ENCODE results near the gene CHRM3. TPM values are rescaled to one million over a fixed set of nuclear protein-coding genes. Genes with fewer than 3 reads are reported as not detected.

Gene CHRM3
- total RNA-seq, result not detected in 2 replicates

DNA sequence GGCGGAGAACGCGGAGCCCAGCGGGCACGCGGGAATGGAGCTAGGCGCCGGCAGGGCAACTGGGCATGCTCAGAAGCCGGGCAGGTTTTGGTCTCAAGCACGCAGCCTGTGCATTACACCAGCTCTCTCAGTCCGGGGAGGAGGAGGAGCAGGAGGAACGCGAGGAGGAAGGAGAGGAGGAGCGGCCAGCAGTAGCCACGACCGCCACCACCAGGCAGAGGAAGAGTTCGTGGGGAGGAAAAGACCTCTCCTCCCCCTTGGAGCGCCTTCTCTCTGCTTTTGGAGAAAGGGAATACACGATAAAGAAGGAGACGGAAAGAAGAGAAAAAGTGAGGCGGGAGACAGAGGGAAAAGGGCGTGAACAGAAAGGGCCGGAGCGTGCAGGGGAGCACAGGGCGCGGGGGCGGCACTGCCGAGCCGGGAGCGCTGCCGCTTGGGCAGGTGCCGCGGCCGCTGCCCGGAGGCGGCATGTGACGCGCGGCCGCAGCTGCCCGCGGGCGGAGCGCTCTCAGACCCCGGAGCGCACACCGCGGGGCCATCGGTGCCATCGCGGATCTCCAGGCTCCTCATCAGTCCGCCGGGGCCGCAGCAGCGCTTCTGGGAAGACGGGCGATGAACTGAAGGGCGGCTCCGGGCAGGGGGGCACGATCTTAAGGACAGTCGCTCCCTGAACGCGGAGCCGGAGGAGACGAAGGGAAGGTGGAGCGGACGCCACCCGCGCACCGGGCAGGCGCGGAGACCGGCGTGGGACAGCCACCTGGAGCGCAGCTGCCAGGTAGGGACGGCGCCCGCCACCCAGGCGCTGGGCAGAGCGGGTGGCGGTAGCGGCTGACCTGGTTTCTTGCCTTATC lies at the start of gene CHRM3:
Gene CHRM3, plus strand, starts transcription at position 116 of the 851 bp plus-strand sequence. CDS start 520,884 bp downstream, outside the sequence.

Data from epithelial cell of umbilical artery (primary cell).